Activated gamma-delta T cell (primary cell): ENCODE results near the gene ELP6.
"Not testable (repeated sequence)": the region's sequence is repeated elsewhere in the genome, so short reads cannot be mapped to it uniquely, and the experiment has no call there.

ENCODE experiments used
- DNase-seq: peaks from one replicate; lab custom pipeline; 2025; lab: John Stamatoyannopoulos, UW

The ELP6 gene

GRCh38 chr3:47512416-47513124 lies 942 bp downstream of the ELP6 start:
- DNase-seq = no peak

DNA sequence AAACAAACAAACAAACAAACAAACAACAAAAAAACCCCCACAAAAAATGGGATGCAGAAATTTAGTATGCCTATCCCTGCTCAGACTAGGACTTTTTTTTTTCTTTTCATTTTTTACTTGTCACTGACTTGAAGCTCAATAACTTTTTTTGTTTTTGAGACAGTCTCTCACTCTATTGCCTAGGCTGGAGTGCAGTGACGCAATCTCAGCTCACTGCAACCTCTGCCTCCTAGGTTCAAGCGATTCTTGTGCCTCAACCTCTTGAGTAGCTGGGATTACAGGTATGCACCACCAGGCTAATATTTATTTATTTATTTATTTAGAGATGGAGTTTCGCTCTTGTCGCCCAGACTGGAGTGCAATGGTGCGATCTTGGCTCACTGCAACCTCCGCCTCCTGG lies 8.2 kb downstream of the ELP6 start:
- DNase-seq = not testable (repeated sequence)

GRCh38 chr3:47504113-47504512 lies 9.4 kb downstream of the ELP6 start:
- no peak for DNase-seq

DNA sequence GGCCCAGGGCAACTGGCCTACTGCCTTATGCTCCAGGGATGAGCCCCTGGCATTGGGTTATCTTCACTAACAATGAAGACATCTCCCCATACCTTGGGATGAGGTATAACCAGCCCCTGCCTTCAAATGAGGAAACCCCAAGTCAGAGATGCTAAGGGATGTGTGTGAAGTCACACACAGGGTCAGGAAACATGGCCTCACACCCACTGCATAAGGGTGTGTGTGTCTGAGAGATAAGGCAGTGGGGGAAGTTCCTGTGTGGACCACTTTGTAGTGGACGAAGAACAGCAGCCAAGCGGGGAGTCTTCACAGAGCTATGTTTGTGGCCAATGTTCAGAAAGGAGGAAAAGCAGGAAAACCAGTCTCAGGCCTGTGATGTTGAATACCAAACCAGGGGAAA lies 10.5 kb downstream of the ELP6 start:
- no peak for DNase-seq

GRCh38 chr3:47496892-47497291 lies 16.6 kb downstream of the ELP6 start:
- no peak for DNase-seq

DNA sequence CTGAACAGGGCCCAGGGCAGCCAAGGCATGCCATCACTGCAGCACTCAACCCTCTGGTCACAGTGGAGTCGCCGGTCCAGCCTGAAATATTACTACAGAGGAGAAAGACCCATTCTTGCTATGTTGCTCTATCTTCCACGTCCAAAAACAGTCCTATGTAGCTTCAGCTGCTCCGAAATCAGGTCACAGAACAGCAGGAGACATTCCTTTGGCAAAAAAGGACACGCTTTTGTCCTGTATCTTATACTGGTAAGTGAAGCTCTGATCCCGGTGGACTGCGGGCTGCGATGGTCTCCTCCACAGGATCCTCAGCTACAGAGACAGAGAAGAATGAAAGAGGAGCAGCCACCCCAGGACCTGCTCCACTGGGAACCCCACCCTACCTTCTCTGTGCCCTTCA lies 17.6 kb downstream of the ELP6 start:
- DNase-seq = no peak

DNA sequence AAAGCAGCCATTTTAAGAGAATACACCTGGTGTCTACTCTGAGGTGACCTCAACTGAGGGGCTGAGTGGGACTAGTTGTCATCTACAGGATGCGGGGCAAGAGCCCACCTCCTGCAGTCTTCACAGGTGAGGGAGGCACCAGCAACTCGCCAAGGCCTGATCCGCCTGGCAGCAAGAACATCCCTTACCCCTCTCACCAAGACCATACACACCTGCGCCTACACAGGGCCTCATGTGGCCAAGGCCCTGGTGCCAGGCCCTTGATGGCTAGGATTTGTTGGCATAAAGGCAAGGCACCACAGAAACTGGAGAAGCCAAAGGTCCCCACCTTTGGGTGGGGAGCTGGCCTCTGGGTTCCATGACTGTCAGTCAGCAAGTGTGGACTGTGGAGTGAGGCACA lies 18.4 kb downstream of the ELP6 start:
- no peak for DNase-seq

DNA sequence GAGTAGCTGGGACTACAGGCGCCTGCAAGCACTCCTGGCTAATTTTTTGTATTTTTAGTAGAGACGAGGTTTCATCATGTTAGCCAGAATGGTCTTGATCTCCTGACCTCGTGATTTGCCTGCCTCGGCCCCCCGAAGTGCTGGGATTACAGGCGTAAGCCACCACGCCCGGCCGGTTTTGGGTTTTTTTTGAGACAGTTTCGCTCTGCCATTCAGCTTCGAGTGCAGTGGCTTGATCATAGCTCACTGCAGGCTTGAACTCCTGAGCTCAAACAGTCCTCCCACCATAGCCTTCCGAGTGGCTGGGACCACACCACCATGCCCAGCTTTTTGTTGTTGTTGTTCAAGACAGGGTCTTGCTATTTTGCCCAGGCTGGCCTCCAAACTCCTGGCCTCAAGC lies 21.7 kb downstream of the ELP6 start:
- DNase-seq = no peak

DNA sequence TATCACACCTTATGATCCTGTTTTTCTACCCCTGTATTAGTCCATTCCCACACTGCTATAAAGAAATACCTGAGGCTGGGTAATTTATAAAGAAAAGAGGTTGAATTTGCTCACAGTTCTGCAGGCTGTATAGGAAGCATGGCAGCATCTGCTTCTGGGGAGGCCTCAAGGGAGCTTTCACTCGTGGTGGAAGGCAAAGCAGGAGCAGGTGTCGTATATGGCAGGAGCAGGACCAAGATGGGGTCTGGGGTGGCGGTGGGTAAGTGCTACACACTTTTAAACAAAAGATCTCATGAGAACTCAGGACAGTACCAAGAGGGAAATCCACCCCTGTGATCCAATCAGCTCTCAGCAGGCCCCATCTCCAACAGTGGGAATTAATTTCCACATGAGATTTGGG lies 22.3 kb downstream of the ELP6 start:
- DNase-seq = no peak

DNA sequence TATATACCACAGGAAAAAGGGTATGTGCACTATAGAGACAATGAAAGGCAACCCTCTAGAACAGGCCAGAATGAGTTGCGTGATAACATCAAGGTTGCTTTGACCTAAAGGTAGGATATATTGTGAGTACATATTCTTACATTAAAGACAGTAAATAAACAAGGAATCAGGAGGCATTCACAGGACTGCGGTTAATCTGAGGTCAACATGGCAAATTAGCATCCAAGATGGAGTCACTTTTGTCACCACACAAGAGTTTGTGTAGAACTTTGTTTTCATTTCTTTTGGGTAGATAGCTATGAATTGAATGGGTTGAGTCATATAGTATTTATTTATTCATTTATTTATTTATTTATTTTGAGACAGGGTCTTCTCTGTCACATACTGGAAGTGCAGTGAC lies 26.2 kb downstream of the ELP6 start:
- DNase-seq = no peak

- no peak for DNase-seq
Measured at GRCh38 chr3:47485812-47486211, 27.7 kb downstream of the ELP6 start.

GRCh38 chr3:47482366-47482765 lies 31.1 kb downstream of the ELP6 start:
- no peak for DNase-seq

DNA sequence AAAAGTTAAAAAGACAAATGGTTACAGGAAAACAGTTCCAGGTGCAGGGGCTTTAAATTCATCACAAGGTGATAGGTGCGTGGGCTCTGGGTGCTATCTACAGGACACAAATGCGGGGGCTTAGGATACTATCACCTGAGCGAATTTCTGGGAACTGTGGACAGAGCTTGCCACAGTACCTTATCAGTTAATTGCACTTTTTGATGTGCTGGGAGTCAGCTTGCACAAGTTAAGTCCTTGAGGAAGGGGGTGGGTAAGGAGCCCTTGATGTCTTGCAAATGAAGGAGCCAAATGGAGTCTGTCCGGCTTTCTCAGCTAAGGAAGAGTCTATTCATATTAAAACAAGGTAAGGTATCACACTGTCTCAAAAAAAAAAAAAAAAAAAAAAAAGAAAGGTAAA lies 31.7 kb downstream of the ELP6 start:
- not testable (repeated sequence) for DNase-seq

DNA sequence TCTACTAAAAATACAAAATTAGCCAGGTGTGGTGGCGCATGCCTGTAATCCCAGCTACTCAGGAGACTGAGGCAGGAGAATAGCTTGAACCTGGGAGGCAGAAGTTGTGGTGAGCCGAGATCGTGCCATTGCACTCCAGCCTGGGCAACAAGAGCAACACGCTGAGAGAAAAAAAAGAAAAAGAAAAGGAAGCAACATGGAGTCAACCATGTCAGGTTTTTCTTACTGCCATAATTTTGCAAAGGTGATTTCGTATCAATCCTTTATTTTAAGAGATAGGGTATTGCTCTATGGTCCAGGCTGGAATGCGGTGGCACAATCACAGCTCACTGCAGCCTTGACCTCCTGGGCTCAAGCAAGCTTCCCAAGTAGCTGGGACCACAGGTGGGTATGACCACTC lies 33.2 kb downstream of the ELP6 start:
- DNase-seq = not testable (repeated sequence)

DNA sequence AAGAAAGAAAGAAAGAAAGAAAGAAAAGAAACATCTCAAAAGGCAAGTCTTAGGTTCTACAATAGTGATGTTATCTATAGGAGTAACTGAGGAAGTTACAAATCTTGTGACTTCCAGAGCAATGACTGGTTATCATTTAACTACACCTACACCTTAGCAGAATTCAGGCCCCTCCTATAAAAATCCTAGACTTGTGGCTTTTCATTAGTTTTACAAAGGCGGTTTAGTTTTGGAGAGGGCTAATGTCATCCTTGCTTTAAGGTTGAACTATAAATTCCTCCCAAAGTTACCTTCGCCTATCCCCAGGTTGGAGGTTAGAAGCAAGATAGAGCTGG lies 33.7 kb downstream of the ELP6 start:
- DNase-seq = no peak

GRCh38 chr3:47478022-47478421 lies 35.5 kb downstream of the ELP6 start:
- DNase-seq = no peak

DNA sequence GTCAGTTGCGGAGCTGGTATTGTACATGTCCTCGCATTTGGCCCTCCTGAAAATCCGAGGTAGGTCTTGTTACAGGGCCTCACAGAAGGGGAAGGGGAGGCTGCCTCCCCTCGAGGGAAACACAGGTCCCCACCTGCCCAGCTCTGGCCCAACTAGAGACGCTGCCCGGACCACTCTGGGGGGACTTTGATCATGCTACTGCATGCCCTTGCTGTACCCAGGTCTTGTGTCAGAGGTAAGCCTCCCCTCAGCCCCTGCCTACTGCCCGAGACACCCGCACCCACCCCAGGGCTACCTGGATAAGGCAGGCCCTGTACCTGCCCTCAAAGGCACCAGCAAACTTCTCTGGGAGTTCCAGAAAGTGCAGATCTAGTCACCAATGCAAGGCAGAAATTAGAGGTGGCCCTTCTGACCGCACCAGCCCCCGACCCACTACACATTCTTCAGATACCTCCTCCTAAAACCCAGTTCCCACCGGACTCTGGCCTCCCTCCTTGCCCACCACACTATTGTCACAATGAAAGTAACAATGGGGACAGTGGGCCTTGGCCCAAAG lies 36.8 kb downstream of the ELP6 start:
- DNase-seq = no peak

GRCh38 chr3:47476330-47476626 lies 37.2 kb downstream of the ELP6 start:
- no peak for DNase-seq

GRCh38 chr3:47475570-47476329 lies 37.8 kb downstream of the ELP6 start, which contains the start of gene SCAP:
Gene SCAP (minus strand): TSS chr3:47475941. CDS start chr3:47442993, 32,948 bp downstream.
- peak; percentile 93 for DNase-seq

DNA sequence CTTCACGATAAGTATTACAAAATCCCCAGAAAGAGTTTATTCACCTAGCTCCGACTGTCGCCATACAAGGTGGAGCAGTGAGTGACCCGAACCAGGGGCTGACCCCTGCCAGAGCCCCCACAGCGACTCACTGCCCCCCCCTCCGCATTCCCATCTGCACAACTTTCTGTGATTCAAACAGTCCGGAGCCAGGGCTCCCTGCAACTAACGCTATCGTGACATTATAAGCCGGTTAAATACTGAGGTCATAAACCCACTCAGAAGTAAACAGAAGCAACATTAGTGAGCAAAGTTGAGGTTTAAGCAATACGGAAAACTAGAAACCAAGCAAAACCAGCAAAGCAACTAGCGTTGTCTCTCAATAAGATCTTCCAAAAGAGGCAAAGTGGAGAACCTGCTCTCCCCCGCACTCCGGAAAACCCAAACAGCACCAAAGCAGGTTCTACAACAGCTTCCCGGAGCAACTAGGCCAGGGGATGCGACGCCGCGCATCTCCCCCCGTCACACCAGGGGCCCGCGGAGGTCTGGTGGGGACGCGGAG lies 38.4 kb downstream of the ELP6 start:
- DNase-seq = no peak

DNA sequence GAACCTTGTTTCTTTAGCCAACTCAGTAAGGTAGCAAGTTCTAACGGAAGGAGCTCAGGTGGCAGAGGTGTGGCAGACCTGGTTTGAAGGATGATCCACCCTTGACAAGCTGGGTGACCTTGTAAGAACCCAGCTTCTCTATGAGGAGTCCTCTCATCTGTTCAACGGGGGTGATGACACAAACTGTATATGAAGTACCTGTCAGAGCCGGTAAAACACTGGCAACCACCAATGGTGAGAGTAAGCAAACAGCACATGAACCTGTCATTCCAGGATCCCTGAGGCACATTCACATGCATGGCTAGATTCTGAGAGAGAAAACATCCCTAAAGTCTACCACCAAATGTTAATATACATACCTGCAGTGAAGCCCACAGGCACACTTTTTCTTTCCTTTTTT lies 40.1 kb downstream of the ELP6 start:
- DNase-seq = no peak

GRCh38 chr3:47469616-47470015 lies 43.9 kb downstream of the ELP6 start:
- no peak for DNase-seq

- not testable (repeated sequence) for DNase-seq
Measured at GRCh38 chr3:47468315-47468714, 45.2 kb downstream of the ELP6 start.
